Endometrial microvascular endothelial cells (primary cell): Measurements from ENCODE around the gene TSPAN7. TPM values are rescaled to one million over a fixed set of nuclear protein-coding genes. Genes with fewer than 3 reads are reported as not detected.

ENCODE experiments used
- in situ Hi-C: cut with HindIII; loops from 2 replicates; pipeline ENCODE4 v1.10.0; 2017; ENCODE audit warnings: low sequenced_read_pairs, low pct_unique_long_range_greater_than_20kb; ENCODE audit errors: inconsistent ontology term
- total RNA-seq: library from RNA; depleted of rRNA; stranded (reverse); fragments of >200 nt; gene quantifications from one replicate; pipeline ENCODE4 v1.2.3, GENCODE V29; 2015; ENCODE audit errors: inconsistent ontology term

The TSPAN7 gene
- total RNA-seq, 1 donor from 2014 or later, result not detected

- in situ Hi-C loops, result no loop called here
Measured at GRCh38 chrX:38577738-38578137, 16.4 kb downstream of the TSPAN7 start.

GRCh38 chrX:38578167-38578566, 16.8 kb downstream of the TSPAN7 start:
- in situ Hi-C loops, result no loop called here

- in situ Hi-C loops, result no loop called here
Measured at GRCh38 chrX:38583181-38583580, 21.8 kb downstream of the TSPAN7 start.

GRCh38 chrX:38594434-38594833, 33.1 kb downstream of the TSPAN7 start:
- in situ Hi-C loops, result no loop called here

GRCh38 chrX:38595801-38596200, 34.5 kb downstream of the TSPAN7 start:
- in situ Hi-C loops, result no loop called here

GRCh38 chrX:38596939-38597338, 35.6 kb downstream of the TSPAN7 start:
- in situ Hi-C loops, result no loop called here

- in situ Hi-C loops, result no loop called here
Measured at GRCh38 chrX:38599796-38600755, 38.7 kb downstream of the TSPAN7 start.

GRCh38 chrX:38601866-38602265, 40.5 kb downstream of the TSPAN7 start:
- in situ Hi-C loops, result no loop called here

GRCh38 chrX:38606821-38607220, 45.5 kb downstream of the TSPAN7 start:
- in situ Hi-C loops, result no loop called here

GRCh38 chrX:38607976-38608375, 46.6 kb downstream of the TSPAN7 start:
- in situ Hi-C loops, result no loop called here

- in situ Hi-C loops, result no loop called here
Measured at GRCh38 chrX:38610849-38611248, 49.5 kb downstream of the TSPAN7 start.

- in situ Hi-C loops, result no loop called here
Measured at GRCh38 chrX:38612281-38612680, 50.9 kb downstream of the TSPAN7 start.

- in situ Hi-C loops, result no loop called here
Measured at GRCh38 chrX:38614485-38614884, 53.1 kb downstream of the TSPAN7 start.

- in situ Hi-C loops, result no loop called here
Measured at GRCh38 chrX:38616904-38617303, 55.6 kb downstream of the TSPAN7 start.

GRCh38 chrX:38618180-38618579, 56.8 kb downstream of the TSPAN7 start:
- in situ Hi-C loops, result no loop called here

- in situ Hi-C loops, result no loop called here
Measured at GRCh38 chrX:38620623-38621022, 59.3 kb downstream of the TSPAN7 start.

- in situ Hi-C loops, result no loop called here
Measured at GRCh38 chrX:38626296-38626695, 65.0 kb downstream of the TSPAN7 start.

GRCh38 chrX:38627683-38628082, 66.3 kb downstream of the TSPAN7 start:
- in situ Hi-C loops, result no loop called here

- in situ Hi-C loops, result no loop called here
Measured at GRCh38 chrX:38628587-38628986, 67.2 kb downstream of the TSPAN7 start.

- in situ Hi-C loops, result no loop called here
Measured at GRCh38 chrX:38632516-38632915, 71.2 kb downstream of the TSPAN7 start.

- in situ Hi-C loops, result no loop called here
Measured at GRCh38 chrX:38634665-38635064, 73.3 kb downstream of the TSPAN7 start.
